ENCODE measurements around the gene DNASE1. TPM values are rescaled to one million over a fixed set of nuclear protein-coding genes. Genes with fewer than 3 reads are reported as not detected.

DNASE1 gene
- total RNA-seq, 2 donors from 2014 or later: 31.2 to 32.2 TPM

DNA sequence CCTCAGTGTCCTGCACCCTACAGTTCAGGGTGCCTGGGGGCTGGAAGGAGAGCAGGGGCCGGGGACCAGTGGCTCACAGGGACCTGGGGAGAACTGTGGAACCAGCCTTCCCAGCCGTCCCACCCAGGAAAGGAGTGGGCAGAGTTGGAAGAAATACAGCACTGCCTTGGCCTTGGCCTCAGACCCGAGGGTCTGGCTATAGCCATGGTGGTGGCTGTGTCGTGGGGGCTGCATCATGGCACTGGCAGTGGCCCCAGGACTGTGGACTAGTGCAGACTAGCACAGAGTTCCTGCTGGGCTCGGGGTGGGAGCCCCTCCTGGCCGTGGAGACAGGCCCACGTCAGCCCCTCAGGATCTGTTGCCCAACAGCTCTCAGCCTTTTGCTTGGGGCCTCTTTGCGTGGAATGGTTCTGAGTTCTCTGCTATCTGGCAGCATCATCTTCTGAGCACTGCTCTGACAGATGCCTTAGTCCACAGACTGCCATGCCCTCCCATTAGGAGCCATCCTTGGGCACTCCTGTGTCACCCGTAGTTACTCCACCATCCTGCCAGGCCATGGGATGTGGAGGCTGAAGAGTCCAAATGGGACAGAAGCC lies 12.6 kb upstream of the DNASE1 start:
- Histone ChIP-seq H3K4me3 (ENCODE audit: low read length) (no peak overlapping the region), H3K9ac (ENCODE audit: extremely low read depth, low read length, poor library complexity, severe bottlenecking) (no peak overlapping the region), H3K36me3 (ENCODE audit: control insufficient read depth, insufficient read depth, low read length) (peaks cover 12% of the 10 kb centered on the region), H3K27ac (ENCODE audit: low read depth, low read length) (no peak overlapping the region), H3K9me3 (ENCODE audit: control insufficient read depth, low read length) (no peaks in the 10 kb centered on the region), H3K27me3 (ENCODE audit: control insufficient read depth, insufficient read depth, low read length, poor library complexity, severe bottlenecking) (no peaks in the 10 kb centered on the region), H3K4me1 (ENCODE audit: control insufficient read depth, insufficient read depth, low read length) (peaks cover 8% of the 10 kb centered on the region)
- H3K36me3 Mint-ChIP-seq (ENCODE audit: low read depth): peaks cover 17% of the 10 kb centered on the region
- TF ChIP-seq, protein P1, sequence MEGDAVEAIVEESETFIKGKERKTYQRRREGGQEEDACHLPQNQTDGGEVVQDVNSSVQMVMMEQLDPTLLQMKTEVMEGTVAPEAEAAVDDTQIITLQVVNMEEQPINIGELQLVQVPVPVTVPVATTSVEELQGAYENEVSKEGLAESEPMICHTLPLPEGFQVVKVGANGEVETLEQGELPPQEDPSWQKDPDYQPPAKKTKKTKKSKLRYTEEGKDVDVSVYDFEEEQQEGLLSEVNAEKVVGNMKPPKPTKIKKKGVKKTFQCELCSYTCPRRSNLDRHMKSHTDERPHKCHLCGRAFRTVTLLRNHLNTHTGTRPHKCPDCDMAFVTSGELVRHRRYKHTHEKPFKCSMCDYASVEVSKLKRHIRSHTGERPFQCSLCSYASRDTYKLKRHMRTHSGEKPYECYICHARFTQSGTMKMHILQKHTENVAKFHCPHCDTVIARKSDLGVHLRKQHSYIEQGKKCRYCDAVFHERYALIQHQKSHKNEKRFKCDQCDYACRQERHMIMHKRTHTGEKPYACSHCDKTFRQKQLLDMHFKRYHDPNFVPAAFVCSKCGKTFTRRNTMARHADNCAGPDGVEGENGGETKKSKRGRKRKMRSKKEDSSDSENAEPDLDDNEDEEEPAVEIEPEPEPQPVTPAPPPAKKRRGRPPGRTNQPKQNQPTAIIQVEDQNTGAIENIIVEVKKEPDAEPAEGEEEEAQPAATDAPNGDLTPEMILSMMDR (conservative IDR thresholded peaks at IDR 0.05): no peak
- no peak for DNase-seq
- peaks cover 4% of the 10 kb centered on the region for H3K9me3 Mint-ChIP-seq
- 90 to 92% methylated on average over 5 to 9 of the region's 9 CpGs for WGBS, 2 experiments (ENCODE audit: insufficient coverage in 1 of 2, insufficient read length in 1 of 2)
- peaks cover 31% of the 10 kb centered on the region for H3K4me1 Mint-ChIP-seq
- no peak overlapping the region for H3K27ac Mint-ChIP-seq
- no peak overlapping the region for H3K4me3 Mint-ChIP-seq
- no peaks in the 10 kb centered on the region for H3K27me3 Mint-ChIP-seq (ENCODE audit: insufficient read depth)

DNA sequence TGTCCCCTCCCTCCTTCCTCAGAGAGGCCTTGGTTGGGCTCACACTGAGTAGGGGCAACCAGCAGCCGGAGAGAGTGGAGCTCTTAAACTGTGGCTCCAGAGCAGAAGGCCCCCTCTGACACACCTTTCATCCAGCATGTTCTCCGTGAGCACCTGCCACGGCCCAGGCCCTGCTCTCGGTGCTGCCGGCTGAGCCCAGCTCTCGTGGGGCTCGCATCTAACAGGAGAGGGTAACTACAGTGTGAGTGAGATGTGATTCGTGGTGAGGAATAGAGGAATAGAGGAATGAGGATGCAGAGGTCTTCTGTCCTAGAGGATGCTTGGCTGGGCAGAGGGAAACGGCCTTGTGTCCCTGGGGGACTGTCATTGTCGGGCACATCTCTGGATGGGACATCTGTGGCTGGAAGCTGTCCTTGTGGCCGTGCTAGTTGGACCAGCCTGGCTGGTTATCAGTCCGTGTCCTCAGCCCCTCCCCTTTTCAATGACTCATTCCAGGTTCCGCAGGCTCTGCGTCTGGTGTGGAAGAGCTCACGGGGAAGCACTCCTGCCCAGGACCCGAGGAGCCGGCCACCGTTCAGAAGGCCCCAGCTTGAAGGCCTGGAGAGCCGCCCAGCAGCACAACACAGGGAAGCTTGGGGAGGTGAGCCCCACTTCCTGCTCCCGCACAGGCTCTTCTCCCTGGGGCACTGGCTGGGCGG lies 11.9 kb upstream of the DNASE1 start:
- H3K4me3 Mint-ChIP-seq: no peak overlapping the region

DNA sequence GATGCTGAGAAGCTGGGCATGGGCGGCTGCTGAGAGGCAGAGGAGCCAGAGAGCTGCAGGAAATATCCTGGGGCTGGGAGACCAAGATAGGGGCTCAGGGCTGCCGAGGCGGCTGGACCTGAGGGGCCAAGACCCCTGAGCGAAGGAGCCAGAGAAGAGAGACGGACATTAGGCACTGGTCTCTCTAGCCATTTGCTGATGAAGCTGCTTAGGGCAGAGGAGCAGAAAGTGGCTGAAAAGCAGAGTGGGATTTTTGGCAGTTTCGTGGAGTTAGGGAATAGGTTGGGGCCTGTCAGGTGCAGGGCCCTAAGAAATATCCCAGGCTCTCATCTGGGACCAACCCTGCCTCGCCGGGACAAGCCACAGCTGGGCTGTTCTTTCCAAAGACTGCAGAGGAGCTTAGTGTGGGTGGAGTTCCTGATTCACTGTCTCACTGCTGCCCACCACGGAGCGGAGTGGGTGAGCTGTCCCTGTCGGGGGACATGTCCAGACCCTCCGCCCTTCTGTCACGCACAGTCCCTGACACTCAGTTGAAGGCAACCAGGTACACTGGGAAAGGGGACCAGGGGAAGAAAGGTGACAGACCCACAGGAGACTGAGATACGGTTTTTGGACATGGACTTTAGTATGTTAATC lies 11.3 kb upstream of the DNASE1 start:
- Mint-ChIP-seq H3K9me3 (peaks cover 4% of the 10 kb centered on the region), H3K4me1 (peaks cover 21% of the 10 kb centered on the region), H3K36me3 (ENCODE audit: low read depth) (peaks cover 19% of the 10 kb centered on the region), H3K4me3 (no peak overlapping the region), H3K27ac (peak overlapping the region; percentile 30), H3K27me3 (ENCODE audit: insufficient read depth) (no peaks in the 10 kb centered on the region)
- Histone ChIP-seq H3K27me3 (ENCODE audit: control insufficient read depth, insufficient read depth, low read length, poor library complexity, severe bottlenecking) (no peaks in the 10 kb centered on the region), H3K9ac (ENCODE audit: extremely low read depth, low read length, poor library complexity, severe bottlenecking) (no peak overlapping the region), H3K4me1 (ENCODE audit: control insufficient read depth, insufficient read depth, low read length) (no peaks in the 10 kb centered on the region), H3K36me3 (ENCODE audit: control insufficient read depth, insufficient read depth, low read length) (peaks cover 12% of the 10 kb centered on the region), H3K27ac (ENCODE audit: low read depth, low read length) (no peak overlapping the region), H3K9me3 (ENCODE audit: control insufficient read depth, low read length) (no peaks in the 10 kb centered on the region), H3K4me3 (ENCODE audit: low read length) (no peak overlapping the region)
- DNase-seq: no peak
- 92 to 94% methylated on average over 10 to 14 of the region's 14 CpGs for WGBS, 2 experiments (ENCODE audit: insufficient coverage in 1 of 2, insufficient read length in 1 of 2)
- TF ChIP-seq, protein P1 (conservative IDR thresholded peaks at IDR 0.05): no peak

More for the DNA sequence above, 11.9 kb upstream of the DNASE1 start:
- Histone ChIP-seq H3K36me3 (ENCODE audit: control insufficient read depth, insufficient read depth, low read length) (peaks cover 12% of the 10 kb centered on the region), H3K9me3 (ENCODE audit: control insufficient read depth, low read length) (no peaks in the 10 kb centered on the region), H3K4me3 (ENCODE audit: low read length) (no peak overlapping the region), H3K4me1 (ENCODE audit: control insufficient read depth, insufficient read depth, low read length) (peaks cover 2% of the 10 kb centered on the region), H3K27me3 (ENCODE audit: control insufficient read depth, insufficient read depth, low read length, poor library complexity, severe bottlenecking) (no peaks in the 10 kb centered on the region), H3K27ac (ENCODE audit: low read depth, low read length) (no peak overlapping the region), H3K9ac (ENCODE audit: extremely low read depth, low read length, poor library complexity, severe bottlenecking) (no peak overlapping the region)
- TF ChIP-seq, protein P1 (conservative IDR thresholded peaks at IDR 0.05): no peak
- peaks cover 25% of the 10 kb centered on the region for H3K4me1 Mint-ChIP-seq
- peaks cover 19% of the 10 kb centered on the region for H3K36me3 Mint-ChIP-seq (ENCODE audit: low read depth)
- DNase-seq: peak; percentile 71
- 80 to 87% methylated on average over 20 to 21 of the region's 21 CpGs for WGBS, 2 experiments (ENCODE audit: insufficient coverage in 1 of 2, insufficient read length in 1 of 2)
- peak overlapping the region; percentile 30 for H3K27ac Mint-ChIP-seq
- no peaks in the 10 kb centered on the region for H3K27me3 Mint-ChIP-seq (ENCODE audit: insufficient read depth)
- H3K9me3 Mint-ChIP-seq: peaks cover 4% of the 10 kb centered on the region
